NCI-H345 (cell line): ENCODE results near the gene AK3.

Experiments
- DNase-seq: peaks from one replicate; lab custom pipeline; 2025; lab: John Stamatoyannopoulos, UW

AK3 gene

DNA sequence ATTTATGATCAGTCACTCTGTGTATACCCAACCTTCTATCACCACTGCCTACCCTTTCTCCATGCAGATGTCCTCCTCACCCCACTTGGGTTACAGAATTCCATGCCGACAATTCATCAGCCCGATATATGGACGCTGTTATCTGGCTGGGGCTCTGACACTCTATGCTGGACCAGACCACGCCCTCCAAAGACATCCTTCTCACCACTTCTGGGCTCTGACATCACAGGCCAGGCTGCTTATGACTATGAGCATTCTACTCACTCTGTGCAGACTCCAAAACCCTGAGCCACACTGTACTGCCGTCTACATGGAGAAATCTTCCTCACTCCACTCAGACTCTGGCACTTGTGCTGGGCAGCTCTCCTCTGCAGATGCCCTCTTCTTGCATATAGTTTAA, 7.6 kb upstream of the AK3 start:
- no peak for DNase-seq

DNA sequence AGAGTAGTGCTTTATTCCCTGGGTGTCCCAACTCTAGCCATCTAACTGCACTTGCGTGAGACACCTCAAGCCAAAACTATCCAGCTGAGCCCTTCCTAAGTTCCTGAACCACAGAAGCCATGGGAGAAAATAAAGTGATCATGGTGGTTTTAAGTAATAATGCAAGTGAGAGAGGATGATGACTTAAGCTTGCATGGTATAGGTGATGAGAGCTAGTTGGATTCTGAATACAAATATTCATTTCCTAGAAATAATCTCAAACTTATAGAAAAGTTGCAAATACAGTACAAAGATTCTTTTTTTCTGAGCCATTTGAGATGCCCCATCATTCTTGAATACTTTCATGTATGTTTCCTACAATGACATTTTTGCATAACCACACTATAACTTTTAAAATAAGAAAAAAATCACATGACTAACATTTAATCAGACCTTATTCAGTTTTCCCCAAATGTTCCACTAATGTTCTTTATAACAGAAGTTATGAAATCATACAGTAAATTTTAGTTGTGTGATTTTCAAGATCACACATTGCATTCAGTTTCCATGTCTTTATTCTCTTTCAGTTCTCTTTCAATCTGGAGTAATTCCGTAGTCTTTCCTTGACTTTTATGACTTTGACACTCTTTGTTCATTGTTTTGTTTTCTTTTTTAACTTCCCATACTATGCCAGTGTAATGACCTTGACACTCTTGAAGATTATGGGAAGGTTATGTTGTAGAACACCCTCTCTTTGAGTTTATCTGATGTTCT, 5.5 kb upstream of the AK3 start:
- no peak for DNase-seq

DNA sequence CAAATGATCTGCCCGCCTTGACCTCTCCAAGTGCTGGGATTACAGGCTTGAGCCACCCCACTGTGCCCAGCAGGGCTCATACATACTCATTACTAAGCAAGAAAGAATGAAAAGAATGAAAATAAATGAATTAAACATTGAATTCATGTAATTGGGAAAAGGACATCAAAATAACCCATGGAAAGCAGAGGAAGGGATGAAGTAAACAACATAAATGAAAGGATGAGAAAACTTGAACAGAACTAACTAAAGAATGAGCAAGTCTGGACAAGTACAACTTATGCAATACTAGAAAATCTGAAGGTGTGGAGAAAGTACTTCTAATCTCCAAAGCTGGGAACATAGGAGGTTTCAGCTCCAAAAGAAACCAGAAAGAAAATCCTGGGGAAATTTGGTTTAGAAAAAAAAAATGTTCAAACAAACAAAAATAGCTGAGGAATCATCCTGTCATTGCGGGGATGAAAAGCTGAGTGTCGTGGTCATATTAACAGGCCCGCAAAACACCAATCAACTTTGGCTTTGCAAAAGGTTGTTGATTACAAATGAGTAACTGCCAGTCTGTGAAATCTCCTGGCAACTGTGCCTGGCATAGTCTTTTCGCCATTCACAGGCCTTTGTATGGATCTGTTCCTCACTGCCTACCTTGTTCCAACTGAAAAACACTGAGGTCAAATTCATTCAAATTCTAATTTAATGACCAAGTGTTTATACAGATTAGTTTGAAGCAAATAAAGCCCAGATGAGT, 2.3 kb upstream of the AK3 start:
- no peak for DNase-seq

DNA sequence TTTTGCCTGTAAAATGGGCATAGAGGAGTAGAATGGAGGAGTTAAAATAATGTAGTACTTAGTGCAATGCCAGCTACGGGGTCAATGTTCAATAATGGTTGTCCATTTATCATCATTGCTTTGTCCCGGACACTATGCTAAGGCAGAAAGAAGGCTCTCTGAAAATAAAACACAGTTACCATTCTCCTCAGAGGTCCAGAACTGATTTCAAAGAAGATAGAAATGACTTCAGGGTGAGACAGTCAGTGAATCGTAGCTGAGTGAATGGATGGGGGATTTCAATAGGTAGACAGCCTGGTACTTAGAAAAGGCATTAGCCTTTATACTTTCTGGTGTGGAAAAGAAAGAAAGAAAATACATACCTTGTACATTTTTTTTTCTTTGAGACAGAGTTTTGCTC, 1.2 kb upstream of the AK3 start:
- DNase-seq, result no peak

DNA sequence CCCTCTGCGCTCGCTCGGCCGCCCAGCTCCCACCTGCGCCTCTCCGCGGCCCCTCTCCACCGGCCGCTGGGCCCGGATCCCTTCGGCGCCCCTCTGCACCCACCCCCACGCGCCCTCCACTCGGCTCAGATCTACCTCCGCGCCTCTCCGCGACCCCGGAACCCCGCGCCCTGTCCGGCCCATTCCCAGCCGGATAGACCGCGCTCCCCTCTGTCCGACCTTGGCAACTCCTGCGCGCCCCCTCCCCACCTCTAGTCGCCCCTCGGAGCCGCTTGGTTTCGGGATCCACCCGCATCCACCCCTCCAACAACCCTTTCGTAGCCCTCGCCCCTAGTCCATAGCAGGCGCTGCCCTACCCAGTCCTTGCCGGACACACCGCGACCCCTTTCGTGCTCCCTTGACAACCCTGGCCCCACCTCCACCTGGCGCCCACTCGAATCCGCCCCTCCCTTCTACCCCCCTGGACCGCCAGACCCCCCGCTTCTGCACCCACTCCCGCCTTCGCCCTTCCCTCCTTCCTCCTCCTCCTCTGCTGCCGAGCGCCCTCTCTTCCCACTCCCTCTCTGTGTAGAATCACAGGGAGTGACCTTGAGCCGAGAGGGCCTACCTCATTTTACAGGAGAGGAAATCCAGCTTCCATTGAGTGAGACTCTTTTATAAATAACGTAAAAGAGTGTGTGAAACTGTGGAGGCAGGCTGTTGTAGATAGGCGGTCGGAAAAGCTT, 525 bp upstream of the AK3 start:
- peak; percentile 40 for DNase-seq

DNA sequence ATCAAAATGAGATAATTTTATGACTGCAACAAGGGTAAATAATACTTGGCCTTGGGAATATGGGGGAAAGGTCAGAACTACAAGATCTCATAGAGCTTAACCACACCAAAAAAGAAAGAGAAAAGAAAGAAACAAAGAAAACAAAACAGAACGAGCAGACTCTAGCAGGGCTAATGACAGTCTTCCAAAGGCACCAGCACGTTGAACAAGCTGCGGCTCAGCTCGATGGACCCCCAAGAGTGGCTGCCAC, 689 bp downstream of the AK3 start:
- peak; percentile 43 for DNase-seq

DNA sequence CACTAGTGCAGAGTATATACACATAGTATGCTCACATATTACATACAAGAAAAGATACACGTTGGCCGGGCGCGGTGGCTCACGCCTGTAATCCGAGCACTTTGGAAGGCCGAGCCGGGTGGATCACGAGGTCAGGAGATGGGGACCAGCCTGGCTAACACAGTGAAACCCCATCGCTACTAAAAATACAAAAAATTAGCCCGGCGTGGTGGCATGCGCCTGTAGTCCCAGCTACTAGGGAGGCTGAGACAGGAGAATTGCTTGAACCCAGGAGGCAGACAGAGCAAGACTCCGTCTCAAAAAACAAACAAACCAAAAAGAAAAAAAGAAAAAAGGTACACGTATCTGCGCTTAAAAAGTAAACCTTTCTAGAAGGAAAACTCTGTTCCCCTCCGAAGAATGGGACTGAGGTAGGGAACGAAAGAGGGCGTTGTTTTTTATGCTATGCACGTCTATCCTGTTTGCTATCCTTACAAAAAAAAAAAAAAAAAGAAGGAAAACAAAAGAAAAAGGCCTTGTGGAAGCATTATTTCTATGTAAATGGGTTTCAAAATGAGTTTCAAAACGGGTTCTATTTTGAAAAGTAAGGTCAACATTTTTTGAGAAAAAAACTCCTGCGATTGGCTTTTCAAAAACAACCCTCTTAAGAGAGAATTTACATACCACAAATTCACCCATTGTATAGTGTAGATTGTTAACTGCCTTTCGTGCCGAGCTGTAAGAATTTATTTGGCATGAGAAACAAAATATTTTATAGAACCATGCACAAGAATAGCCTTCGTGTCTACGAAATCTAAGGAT, 1.2 kb downstream of the AK3 start:
- no peak for DNase-seq

DNA sequence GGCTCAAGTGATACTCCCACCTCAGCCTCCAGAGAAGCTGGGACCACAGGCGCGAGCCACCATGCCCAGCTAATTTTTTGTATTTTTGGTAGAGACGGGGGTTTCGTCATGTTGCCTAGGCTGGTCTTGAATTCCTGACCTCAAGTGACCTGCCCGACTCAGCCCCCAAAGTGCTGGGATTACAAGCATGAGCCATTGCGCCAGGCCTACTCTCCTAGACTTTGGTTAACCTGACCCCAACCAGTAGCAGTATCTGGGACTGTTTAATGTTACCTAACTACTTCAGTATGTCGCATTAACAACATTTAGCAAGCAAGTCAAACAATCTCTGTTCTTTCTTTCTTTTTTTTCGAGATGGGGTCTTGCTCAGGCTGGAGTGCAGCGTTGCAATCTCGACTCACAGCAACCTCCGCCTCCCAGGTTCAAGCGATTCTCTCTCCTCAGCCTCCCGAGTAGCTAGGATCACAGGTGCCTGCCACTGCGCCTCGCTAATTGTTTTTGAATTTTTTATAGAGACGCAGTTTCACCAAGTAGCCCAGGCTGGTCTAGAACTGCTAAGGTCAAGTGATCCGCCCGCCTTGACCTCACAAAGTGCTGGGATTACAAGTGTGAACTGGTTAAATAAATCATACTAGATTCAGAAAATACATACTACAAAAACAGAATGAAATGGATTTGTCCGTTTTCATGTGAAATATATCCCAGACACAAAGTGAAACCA, 2.0 kb downstream of the AK3 start:
- DNase-seq, result no peak

DNA sequence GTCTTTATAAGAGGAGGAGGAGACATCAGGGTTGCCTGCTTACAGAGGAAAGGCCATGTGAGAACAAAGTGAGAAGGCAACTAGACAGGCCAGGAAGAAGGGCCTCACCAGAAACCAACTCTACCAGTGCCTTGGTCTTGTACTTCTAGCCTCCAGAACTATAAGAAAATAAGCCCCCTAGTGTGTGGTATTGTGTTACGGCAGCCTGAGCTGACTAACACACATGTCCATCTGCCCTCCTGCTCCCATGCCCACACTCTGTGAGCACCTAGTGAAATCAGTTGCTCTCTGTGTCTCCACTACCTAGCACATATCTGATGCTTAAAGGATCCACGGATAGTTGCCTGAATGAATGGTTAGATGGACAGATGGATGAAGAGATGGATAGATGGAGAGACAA, 6.9 kb downstream of the AK3 start:
- no peak for DNase-seq

DNA sequence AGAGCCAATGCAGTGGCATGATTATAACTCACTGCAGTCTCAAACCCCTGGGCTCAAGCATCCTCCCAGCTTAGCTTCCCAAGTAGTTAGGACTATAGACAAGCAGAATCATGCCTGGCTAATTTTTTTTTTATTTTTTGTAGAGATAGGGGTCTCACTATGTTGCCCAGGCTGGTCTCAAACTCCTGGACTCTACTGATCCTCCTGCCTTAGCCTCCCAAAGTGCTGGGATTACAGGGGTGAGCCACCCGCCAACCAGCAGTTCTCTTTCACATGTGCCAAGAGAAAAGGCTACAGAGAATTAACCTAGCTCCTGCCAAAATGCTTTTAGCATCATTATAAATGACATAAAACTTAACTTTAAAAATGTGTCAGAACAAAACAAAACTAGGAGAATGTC, 8.1 kb downstream of the AK3 start:
- no peak for DNase-seq

DNA sequence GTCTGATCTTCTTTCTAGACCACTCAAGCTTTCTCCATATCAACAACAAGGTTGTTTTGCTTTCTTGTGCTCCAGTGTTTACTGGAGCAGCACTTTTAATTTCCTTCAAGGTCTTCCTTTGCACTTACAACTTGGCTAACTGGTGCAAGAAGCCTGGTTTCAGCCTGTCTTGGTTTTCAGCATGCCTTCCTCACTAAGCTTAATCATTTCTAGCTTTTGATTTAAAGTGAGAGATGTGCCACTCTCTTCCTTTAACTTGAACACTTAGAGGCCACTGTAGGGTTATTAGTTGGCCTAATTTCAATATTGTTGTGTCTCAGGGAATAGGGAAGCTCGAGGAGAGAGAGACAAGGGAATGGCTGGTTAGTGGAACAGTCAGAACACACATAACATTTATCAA, 13.4 kb downstream of the AK3 start:
- no peak for DNase-seq

DNA sequence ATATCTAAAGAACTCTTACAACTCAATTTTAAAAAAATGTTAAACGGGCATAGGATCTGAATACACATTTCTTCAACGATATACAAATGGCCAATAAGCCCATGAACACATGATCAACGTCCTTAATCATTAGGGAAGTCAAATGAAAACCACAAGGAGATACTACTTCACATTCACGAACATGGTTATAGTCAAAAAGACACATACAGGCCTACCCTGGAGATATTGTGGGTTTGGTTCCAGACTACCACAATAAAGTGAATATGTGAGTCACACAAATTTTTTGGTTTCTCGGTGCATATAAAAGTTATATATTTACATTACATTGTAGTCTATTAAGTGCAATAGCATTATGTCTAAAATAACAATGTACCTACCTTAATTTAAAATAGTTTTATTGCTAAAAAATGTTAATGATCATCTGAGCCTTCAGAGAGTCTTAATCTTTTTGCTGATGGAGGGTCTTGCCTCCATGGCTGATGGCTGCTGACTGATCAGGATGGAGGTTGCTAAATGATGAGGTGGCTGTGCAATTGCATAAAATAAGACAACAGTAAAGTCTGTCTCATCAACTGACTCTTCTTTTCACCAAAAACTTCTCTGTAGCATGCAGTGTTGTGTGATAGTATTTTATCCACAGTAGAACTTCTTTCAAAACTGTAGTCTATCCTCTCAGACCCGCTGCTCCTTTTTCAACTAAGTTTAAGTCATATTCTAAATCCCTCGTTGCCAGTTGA, 15.1 kb downstream of the AK3 start:
- DNase-seq, result no peak

DNA sequence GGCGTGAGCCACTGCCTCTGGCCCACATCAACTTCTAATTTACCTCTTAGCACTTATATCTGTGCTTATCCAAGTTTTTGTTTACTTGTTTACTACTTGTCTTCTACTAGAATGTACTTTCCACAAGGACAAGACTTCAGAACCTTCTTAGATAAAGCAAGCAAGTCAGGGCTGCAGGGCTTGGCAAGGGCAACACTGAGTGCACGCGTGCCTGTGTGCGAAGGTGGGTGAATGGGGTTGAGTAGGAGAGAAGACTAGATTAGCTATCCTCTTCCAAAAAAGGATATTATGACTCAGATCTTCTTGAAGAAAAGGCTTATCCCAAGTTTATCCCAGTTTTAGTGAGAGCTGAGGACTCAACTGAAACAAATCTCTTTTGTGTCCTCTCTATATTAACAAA, 19.3 kb downstream of the AK3 start:
- DNase-seq, result no peak

DNA sequence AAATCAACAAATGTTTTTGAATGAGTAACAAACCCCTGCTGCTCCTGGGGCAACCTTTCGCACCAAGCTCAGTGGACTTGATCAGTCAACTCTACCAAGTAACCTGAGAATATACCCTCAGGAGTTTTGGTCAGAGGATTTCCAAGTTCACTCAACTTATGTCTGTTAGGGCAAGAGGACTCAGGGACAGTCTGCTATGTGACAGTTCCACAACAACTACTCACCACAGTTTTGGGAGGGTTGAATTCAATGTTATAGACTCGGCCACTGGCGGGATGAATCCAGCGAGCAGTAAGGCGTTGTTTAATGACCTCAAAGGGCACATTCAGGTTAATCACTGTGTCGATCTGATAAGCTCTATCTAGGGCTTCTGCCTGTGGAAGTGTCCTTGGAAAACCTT, 22.1 kb downstream of the AK3 start:
- no peak for DNase-seq

DNA sequence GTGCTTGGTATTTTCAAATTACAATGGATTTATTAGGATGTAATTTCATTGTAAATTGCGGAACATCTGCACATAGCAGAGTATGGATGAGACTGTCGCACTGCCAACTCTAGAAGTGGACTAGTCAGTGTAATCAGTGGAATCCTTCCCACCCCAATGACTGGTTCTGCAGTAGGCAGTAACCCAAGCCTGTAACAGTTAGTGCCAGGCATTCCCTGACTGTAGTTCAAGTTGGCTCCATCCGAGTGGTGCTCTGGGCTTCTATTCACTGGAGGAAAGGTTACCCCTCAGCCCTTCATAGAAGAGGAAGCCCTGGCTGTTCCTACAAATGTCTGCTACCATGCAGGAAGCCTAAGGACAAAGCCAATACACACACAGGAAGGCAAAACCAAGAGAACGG, 23.2 kb downstream of the AK3 start:
- DNase-seq, result no peak

DNA sequence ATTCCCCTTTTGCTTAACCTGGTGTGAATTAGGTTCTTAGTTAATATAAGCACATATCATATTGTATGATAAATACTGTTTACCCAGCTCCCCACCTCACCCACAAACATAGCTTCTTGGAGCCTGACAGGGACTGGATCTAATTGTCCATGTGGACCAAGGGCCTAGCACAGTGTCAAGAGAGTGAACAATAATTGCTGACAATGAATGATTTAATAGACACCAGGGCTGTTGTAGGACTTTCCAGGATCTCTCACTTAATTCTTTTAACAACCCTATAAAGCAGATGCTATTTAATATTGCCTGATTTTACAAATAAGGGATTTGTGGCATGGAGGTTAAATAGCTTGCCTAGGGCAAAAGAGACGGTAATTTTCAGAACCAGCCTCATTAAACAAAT, 24.8 kb downstream of the AK3 start:
- DNase-seq, result no peak

DNA sequence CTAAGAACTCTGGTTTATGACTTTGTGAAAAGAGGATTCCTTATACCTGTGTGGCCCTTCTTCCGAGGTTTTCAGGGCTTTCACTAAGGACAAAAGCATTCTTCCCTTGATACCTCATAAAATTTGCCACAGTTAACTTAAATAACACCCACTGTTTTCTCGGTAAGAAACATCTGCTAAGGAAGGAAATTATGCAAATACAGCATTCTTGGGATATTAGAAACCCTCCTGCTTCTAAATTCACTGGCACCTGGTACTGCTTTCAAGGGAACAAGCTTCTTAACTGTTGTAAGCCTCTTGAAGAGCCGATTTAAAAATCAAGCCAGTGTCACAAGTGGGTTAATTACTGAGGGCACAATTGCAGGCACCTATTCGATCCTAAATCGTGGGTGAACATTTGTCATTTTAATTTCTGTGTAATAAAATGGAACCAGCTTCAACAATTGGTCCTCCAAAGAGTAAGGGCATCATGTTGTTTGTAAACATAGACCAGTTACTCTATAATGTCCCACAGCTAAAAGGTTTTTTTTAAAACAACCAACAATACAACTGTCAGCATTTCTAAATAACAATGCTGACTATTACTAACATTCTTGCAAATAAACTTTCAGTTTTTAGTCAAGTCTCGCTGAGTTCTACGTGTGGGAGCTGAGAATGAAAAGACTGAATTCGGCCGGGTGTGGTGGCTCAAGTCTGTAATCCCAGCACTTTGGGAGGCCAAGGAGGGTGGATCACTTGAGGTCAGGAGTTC, 26.6 kb downstream of the AK3 start:
- no peak for DNase-seq

DNA sequence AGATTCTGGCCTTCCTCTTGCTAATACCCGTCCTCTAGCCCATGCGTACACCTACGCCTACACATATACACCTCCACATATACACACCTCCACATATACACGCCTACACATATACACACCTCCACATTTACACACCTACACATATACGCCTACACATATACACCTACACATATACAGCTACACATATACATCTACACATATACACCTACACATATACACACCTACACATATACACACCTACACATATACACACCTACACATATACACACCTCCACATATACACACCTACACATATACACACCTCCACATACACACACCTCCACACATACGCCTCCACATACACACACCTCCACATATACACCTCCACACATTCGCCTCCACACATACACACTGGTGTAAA, 27.2 kb downstream of the AK3 start:
- DNase-seq, result peak; percentile 1

DNA sequence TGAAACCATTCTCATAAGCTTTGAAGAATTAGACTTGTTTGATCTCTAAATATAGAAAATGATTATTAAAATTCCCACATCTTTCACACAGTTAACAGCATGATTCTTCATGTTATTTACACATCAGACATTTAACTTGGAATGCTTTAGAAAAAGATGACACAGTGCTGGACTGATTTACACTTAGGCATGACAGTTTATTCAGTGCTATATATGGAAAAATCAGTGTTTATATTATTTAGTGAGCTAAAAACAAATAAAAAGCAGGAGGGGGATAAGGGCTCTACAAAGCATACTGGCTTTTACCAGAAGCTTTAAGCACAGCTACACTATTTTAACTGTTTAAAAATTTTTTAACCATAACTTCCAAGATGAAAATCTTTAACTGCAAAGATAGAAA, 31.6 kb downstream of the AK3 start:
- no peak for DNase-seq

DNA sequence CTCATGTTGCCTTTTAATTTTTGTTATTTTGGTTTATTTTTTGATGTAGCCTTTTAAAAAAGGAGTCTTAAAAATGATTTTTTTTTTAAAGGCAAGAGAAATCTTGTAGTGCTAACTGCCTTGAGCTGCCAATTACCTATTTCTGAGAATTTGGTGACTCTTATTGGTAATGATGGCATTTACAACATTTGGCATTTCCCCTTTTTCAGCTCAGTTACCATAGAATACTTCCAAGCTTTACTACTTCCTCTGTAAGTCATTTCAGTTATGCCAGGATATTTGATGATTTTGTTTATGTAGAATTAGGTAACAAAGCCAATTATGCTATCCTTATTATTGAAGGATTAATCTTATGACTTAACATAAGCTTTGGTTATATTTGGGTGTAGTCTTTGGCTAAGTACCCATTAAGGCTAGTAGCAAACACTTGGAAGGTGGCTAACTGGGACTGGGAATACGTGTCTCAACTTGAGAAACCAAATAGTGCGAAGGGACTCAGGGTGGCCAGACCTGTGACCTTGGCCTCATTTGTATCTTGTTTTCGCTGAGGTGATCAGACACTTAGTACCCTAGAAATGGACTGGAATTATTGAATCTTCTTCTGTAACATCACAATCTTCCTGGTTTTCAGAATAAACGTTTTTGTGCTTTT, 33.9 kb downstream of the AK3 start:
- DNase-seq, result no peak
